H9 (cell line): ENCODE measurements around the gene FRAS1. TPM values are rescaled to one million over a fixed set of nuclear protein-coding genes. Genes with fewer than 3 reads are reported as not detected.
A peak's percentile ranks its signal among the peaks of the same experiment; 100 is the strongest.

ENCODE experiments used
- DNase-seq: peaks from one replicate; pipeline ENCODE4 v3.0.0-alpha.2; 2017
- H2AFZ ChIP-seq: one replicate; pipeline ENCODE4 v1.6.1; 2013; ENCODE audit warnings: mild to moderate bottlenecking, low read length, control low read depth, moderate library complexity
- H2AK5ac ChIP-seq: 2 replicates; pipeline ENCODE4 v1.6.1; 2013; ENCODE audit warnings: low read length, control low read depth, mixed read lengths; ENCODE audit not compliant: insufficient read length
- H2BK120ac ChIP-seq: one replicate; pipeline ENCODE4 v1.6.1; 2013; ENCODE audit warnings: low read depth, mild to moderate bottlenecking, low read length, control low read depth, inconsistent platforms; ENCODE audit not compliant: poor library complexity, severe bottlenecking
- H2BK12ac ChIP-seq: 2 replicates; pipeline ENCODE4 v1.6.1; 2013; ENCODE audit warnings: low read length, control low read depth, mixed read lengths, low read depth; ENCODE audit not compliant: insufficient read length
- H2BK15ac ChIP-seq: 2 replicates; pipeline ENCODE4 v1.6.1; 2013; ENCODE audit warnings: low read depth, low read length, control low read depth
- H2BK20ac ChIP-seq: one replicate; pipeline ENCODE4 v1.6.1; 2013; ENCODE audit warnings: low read depth, mild to moderate bottlenecking, low read length, control low read depth, inconsistent platforms; ENCODE audit not compliant: poor library complexity, severe bottlenecking
- H2BK5ac ChIP-seq: 2 replicates; pipeline ENCODE4 v1.6.1; 2013; ENCODE audit warnings: low read length, control low read depth, mixed read lengths; ENCODE audit not compliant: insufficient read length
- H3K14ac ChIP-seq: 2 replicates; pipeline ENCODE4 v1.6.1; 2013; ENCODE audit warnings: low read length, control low read depth; ENCODE audit not compliant: insufficient read depth
- H3K18ac ChIP-seq: 2 replicates; pipeline ENCODE4 v1.6.1; 2013; ENCODE audit warnings: low read depth, mild to moderate bottlenecking, mixed read lengths, low read length, control low read depth; ENCODE audit not compliant: insufficient read length
- H3K23ac ChIP-seq: 2 replicates; pipeline ENCODE4 v1.6.1; 2013; ENCODE audit warnings: low read length, control low read depth, mixed read lengths, low read depth; ENCODE audit not compliant: insufficient read length
- H3K23me2 ChIP-seq: 2 replicates; pipeline ENCODE4 v1.6.1; 2013; ENCODE audit warnings: low read depth, mild to moderate bottlenecking, mixed read lengths, low read length, control low read depth; ENCODE audit not compliant: insufficient read length, poor library complexity, severe bottlenecking
- H3K27ac ChIP-seq: 2 replicates; pipeline ENCODE4 v1.5.1; 2013; ENCODE audit warnings: low read length, control low read depth, mixed read lengths, low read depth; ENCODE audit not compliant: insufficient read length
- H3K27me3 ChIP-seq: 2 replicates; pipeline ENCODE4 v1.6.1; 2013; ENCODE audit warnings: low read length, control low read depth, inconsistent platforms; ENCODE audit not compliant: insufficient read depth
- H3K4ac ChIP-seq: 2 replicates; pipeline ENCODE4 v1.6.1; 2013; ENCODE audit warnings: low read depth, mild to moderate bottlenecking, control low read depth, inconsistent platforms, low read length, moderate library complexity
- H3K4me1 ChIP-seq: 2 replicates; pipeline ENCODE4 v1.6.1; 2013; ENCODE audit warnings: low read length, control low read depth, inconsistent platforms; ENCODE audit not compliant: insufficient read depth
- H3K4me2 ChIP-seq: 2 replicates; pipeline ENCODE4 v1.6.1; 2013; ENCODE audit warnings: low read length, control low read depth, mixed read lengths; ENCODE audit not compliant: insufficient read length, insufficient read depth
- H3K56ac ChIP-seq: 2 replicates; pipeline ENCODE4 v1.6.1; 2013; ENCODE audit warnings: low read depth, mild to moderate bottlenecking, mixed read lengths, low read length, control low read depth; ENCODE audit not compliant: insufficient read length
- H3K79me1 ChIP-seq: 2 replicates; pipeline ENCODE4 v1.6.1; 2013; ENCODE audit warnings: low read depth, mild to moderate bottlenecking, moderate library complexity, low read length, control low read depth, inconsistent platforms; ENCODE audit not compliant: insufficient read depth, poor library complexity, severe bottlenecking
- H3K79me2 ChIP-seq: 2 replicates; pipeline ENCODE4 v1.6.1; 2013; ENCODE audit warnings: low read length, control low read depth, inconsistent platforms; ENCODE audit not compliant: insufficient read depth
- H3K9ac ChIP-seq: 2 replicates; pipeline ENCODE4 v1.6.1; 2013; ENCODE audit warnings: low read length, control low read depth, mixed read lengths; ENCODE audit not compliant: insufficient read length; ENCODE audit errors: extremely low read depth
- H3K9me3 ChIP-seq: one replicate; pipeline ENCODE4 v1.6.1; 2013; ENCODE audit warnings: low read depth, low read length, inconsistent platforms; ENCODE audit not compliant: control insufficient read depth
- H3T11ph ChIP-seq: one replicate; pipeline ENCODE4 v1.6.1; 2013; ENCODE audit warnings: mild to moderate bottlenecking, low read length, control low read depth, inconsistent platforms
- H4K20me1 ChIP-seq: one replicate; pipeline ENCODE4 v1.6.1; 2013; ENCODE audit not compliant: control insufficient read depth, insufficient read length, insufficient read depth
- H4K5ac ChIP-seq: 2 replicates; pipeline ENCODE4 v1.6.1; 2013; ENCODE audit warnings: low read depth, mild to moderate bottlenecking, mixed read lengths, low read length, control low read depth; ENCODE audit not compliant: insufficient read length
- H4K8ac ChIP-seq: replicated peaks from 2 replicates; pipeline ENCODE4 v1.6.1; 2013; ENCODE audit warnings: low read length, control low read depth, mixed read lengths, low read depth; ENCODE audit not compliant: insufficient read length
- H4K91ac ChIP-seq: 2 replicates; pipeline ENCODE4 v1.6.1; 2013; ENCODE audit warnings: low read depth, mild to moderate bottlenecking, moderate library complexity, mixed read lengths, low read length, control low read depth; ENCODE audit not compliant: insufficient read length
- H3K27ac Mint-ChIP-seq, 3 experiments: 2 replicates in 2 of 3; 3 replicates in 1 of 3; pipeline ENCODE4 v1.8.0; 2020 to 2021; ENCODE audit warnings: mixed read lengths in 3 of 3, mild to moderate bottlenecking in 1 of 3, moderate library complexity in 1 of 3
- H3K27me3 Mint-ChIP-seq: 2 replicates; pipeline ENCODE4 v1.8.0; 2021; ENCODE audit warnings: low read depth, mild to moderate bottlenecking, moderate library complexity, mixed read lengths
- H3K36me3 Mint-ChIP-seq, 3 experiments: 2 replicates in 2 of 3; 3 replicates in 1 of 3; pipeline ENCODE4 v1.8.0; 2020 to 2021; ENCODE audit warnings: low read depth in 3 of 3, mixed read lengths in 3 of 3; ENCODE audit not compliant: insufficient read depth in 1 of 3
- H3K4me1 Mint-ChIP-seq, 2 experiments: 2 replicates each; pipeline ENCODE4 v1.8.0; 2020; ENCODE audit warnings: mixed read lengths in 2 of 2
- H3K4me3 Mint-ChIP-seq, 2 experiments: 2 replicates in 1 of 2; 3 replicates in 1 of 2; pipeline ENCODE4 v1.8.0; 2020 to 2021; ENCODE audit warnings: mild to moderate bottlenecking in 2 of 2, mixed read lengths in 2 of 2, moderate library complexity in 1 of 2
- H3K9me3 Mint-ChIP-seq, 2 experiments: 2 replicates in 1 of 2; 3 replicates in 1 of 2; pipeline ENCODE4 v1.8.0; 2020; ENCODE audit warnings: mild to moderate bottlenecking in 2 of 2, mixed read lengths in 2 of 2, moderate library complexity in 1 of 2
- CTCF ChIP-seq: fragments of 200-600 bp; sonication (generic); conservative IDR thresholded peaks from 3 replicates; pipeline ENCODE4 v1.8.0; 2021; ENCODE audit warnings: antibody characterized with exemption, mild to moderate bottlenecking
- WGBS: extraction: QIAGEN DNeasy Blood & Tissue Kit; methylation state at CpG from one replicate; pipeline ENCODE4 v1.1.7; 2013; ENCODE audit warnings: missing lambda C conversion rate, low lambda C conversion rate, mixed read lengths; ENCODE audit not compliant: insufficient read length; ENCODE audit errors: extremely low coverage; 5-methylcytosine and 5-hydroxymethylcytosine counted together
- total RNA-seq: library from RNA; stranded (reverse); gene quantifications from 2 replicates; pipeline ENCODE4 v1.2.1, GENCODE V29; 2021

The FRAS1 gene
- total RNA-seq, 1 experiment from 2014 or later, result 58.5 TPM

GRCh38 chr4:78069859-78070258, 12.7 kb downstream of the FRAS1 start:
- no peak overlapping the region for H2BK15ac ChIP-seq
- Mint-ChIP-seq H3K4me1 (peaks cover 44 to 52% of the 10 kb centered on the region in 2 experiments), H3K27ac (peak overlapping the region in 1 of 3 experiments; percentile 71; a peak in 1 of 7 replicates), H3K9me3 (no peaks in the 10 kb centered on the region), H3K27me3 (no peaks in the 10 kb centered on the region), H3K36me3 (peaks cover 29 to 35% (median 30%) of the 10 kb centered on the region in 3 experiments), H3K4me3 (no peak overlapping the region)
- H2BK20ac ChIP-seq, result no peak overlapping the region
- no peak overlapping the region for H3K56ac ChIP-seq
- no peak overlapping the region for H3K23ac ChIP-seq
- H2AFZ ChIP-seq, result no peak overlapping the region
- H3K18ac ChIP-seq, result no peak overlapping the region
- H3K23me2 ChIP-seq, result no peaks in the 10 kb centered on the region
- H4K8ac ChIP-seq, result no peak overlapping the region
- H3K79me2 ChIP-seq, result peaks cover 5% of the 10 kb centered on the region; the same call in 1 of the 2 replicates
- no peak for DNase-seq
- no peak overlapping the region for H2BK12ac ChIP-seq
- no CpG with 5 or more reads among the region's 3 CpGs for WGBS
- H3K9me3 ChIP-seq, result no peaks in the 10 kb centered on the region
- no peak overlapping the region for H2BK5ac ChIP-seq
- H3K14ac ChIP-seq, result no peak overlapping the region
- H3K4me1 ChIP-seq, result peaks cover 3% of the 10 kb centered on the region; the same call in 1 of the 2 replicates
- H3K79me1 ChIP-seq, result peaks cover 4% of the 10 kb centered on the region
- H3K27me3 ChIP-seq, result no peaks in the 10 kb centered on the region
- H4K5ac ChIP-seq, result no peak overlapping the region
- no peak overlapping the region for H4K91ac ChIP-seq
- no peak overlapping the region for H2BK120ac ChIP-seq
- no peak overlapping the region for H3K4me2 ChIP-seq
- TF ChIP-seq CTCF, result no peak
- no peak overlapping the region for H2AK5ac ChIP-seq
- H3K9ac ChIP-seq, result no peak overlapping the region
- H3T11ph ChIP-seq, result no peak overlapping the region
- no peak overlapping the region for H3K4ac ChIP-seq
- no peaks in the 10 kb centered on the region for H4K20me1 ChIP-seq
- no peak overlapping the region for H3K27ac ChIP-seq
